Iris pigment epithelial cell (primary cell): ENCODE data around the gene SRRT.
"Not testable (repeated sequence)": the region's sequence is repeated elsewhere in the genome, so short reads cannot be mapped to it uniquely, and the experiment has no call there.

Experiments
- DNase-seq: peaks from one replicate; pipeline ENCODE4 v3.0.0-alpha.2; 2011; ENCODE audit warnings: low read depth

Gene SRRT

DNA sequence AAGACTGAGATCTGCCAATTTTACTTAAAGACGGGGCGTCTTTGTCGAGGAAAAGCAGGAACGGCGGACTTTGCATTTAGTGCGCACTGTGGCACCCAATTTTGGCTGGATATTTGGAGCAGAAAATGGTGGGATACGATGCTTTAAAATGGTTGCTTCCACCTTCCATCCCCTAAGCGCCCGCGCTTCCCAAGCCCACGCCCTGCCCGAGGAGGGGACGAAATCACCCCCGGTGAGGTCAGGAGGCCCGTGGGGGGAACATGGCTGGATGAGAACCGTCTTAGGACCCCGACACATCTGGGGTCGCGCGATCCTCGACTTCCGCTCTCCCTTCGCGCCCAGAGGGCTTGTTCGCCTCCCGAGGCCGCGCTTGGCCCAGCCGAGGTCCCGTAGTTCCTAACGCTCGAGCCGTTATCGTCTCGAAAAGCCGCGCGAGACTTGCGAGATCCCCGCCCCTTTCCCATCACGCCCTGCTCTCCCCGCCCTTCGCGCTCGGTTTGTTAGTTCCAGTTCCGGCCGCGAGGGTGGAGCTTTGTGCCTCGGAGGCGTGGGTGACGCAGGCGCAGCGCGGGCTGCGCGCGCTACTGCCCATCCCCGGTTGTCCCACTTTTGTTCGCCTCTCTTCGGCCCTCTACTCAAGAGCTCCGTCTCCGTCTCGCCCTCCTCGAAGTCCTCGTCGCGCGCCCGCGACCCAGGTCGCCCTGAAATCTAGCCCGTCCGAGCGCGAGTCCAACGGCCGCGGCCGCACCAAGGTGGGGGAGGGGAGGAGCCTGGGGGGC lies at the start of gene SRRT:
Gene SRRT, plus strand, starts transcription at position 527 of the 779 bp plus-strand sequence. CDS start 488 bp downstream, outside the sequence.
- peak; percentile 98 for DNase-seq

DNA sequence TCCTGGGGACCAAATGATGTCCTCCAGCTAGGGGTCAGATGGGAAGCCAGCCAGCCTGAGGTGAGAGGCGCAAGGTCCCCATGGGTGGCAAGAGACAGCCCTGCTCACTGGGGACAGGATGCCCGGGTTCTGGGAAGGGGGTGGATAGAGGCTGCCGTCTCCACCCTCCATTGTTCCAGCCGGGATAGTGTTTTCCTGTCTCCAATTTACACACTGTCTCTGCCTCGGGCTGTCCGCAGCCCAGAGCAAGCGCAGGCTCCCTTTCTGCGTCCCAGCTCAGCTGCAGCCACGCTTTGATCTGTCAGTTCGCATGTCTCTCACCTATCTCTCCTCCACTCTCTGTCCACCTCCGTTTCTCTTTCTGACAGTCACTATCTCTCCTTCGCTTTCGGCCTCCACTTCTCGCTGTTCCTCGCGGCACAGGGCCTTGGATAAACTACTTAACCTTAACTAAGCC lies 49.7 kb upstream of the SRRT start:
- DNase-seq, result no peak

DNA sequence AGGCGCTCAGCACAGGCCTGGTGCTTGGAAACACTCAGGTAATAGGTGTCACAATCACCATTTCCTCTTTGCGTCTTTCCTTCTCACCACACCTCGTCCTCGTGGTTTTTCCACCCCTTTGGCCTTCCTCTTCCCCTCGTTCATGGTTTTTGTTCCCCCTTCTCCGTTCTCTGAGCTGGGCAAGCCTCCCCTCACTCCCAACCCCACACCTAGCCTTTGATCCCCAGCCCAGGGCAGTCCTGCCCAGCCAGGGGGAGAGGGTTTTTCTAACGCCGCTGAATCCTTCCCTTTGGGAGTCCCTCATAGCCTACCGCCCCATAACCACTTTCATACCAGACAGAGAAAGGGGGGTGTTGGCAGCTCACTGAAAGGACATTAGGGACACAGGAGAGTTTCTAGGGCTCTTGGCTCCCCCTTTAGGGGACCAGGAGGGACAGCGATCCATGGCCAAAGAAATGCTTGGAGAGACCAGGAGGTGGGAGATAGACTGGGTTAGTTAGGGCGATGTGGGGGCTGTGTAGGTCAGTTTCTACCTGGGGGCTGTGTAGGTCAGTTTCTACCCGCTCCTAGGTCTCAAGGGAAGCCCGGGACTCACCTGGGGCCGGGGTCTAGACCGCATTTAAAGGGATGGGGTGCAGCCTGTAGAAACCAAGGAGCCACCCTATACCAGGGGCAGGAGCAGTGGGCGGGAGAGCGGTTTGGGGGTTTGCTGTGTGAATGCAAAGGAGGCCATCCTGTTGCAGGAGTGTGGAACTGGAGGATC lies 49.0 kb upstream of the SRRT start:
- peak; percentile 42 for DNase-seq

DNA sequence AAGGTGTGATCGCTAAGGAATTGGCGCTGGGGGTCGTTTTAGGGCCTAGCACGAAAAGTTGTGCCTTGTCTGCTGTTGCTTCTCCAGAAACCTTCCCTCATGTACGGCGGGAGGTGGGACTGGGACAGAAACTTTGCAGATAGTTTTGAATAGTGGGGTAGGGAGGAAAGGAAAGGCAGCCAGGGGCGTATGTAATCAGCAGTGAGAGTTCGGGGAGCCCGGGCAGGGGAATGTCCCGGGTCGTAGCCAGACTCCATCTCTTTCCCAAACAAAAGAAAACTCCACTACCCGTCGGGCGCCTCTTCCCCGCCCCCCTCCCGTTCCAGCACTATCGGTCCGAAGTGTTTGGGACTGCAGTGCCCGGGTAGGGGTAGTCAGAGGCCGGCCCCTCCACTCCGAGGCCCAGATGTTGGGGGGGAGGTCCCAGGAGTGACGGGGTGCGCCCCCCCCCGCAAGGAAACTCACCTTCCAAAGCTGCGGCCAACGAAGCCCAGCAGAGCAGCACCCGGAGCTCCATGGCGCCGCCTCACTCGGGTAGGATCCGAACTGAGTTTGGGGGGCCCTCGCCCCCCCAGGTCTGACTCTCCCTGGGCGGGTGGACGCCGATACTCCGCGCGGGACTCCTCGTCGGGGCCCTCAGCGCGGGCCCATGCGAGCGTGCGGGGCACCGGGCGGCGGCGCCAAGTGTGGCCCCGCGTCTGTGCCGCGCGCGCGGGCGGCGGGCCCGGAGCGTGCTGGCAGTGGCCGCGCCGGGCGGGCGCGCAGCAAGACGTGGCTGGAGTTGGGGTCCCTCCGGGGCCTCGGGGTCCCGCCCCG lies 48.2 kb upstream of the SRRT start:
- peak; percentile 33 for DNase-seq

DNA sequence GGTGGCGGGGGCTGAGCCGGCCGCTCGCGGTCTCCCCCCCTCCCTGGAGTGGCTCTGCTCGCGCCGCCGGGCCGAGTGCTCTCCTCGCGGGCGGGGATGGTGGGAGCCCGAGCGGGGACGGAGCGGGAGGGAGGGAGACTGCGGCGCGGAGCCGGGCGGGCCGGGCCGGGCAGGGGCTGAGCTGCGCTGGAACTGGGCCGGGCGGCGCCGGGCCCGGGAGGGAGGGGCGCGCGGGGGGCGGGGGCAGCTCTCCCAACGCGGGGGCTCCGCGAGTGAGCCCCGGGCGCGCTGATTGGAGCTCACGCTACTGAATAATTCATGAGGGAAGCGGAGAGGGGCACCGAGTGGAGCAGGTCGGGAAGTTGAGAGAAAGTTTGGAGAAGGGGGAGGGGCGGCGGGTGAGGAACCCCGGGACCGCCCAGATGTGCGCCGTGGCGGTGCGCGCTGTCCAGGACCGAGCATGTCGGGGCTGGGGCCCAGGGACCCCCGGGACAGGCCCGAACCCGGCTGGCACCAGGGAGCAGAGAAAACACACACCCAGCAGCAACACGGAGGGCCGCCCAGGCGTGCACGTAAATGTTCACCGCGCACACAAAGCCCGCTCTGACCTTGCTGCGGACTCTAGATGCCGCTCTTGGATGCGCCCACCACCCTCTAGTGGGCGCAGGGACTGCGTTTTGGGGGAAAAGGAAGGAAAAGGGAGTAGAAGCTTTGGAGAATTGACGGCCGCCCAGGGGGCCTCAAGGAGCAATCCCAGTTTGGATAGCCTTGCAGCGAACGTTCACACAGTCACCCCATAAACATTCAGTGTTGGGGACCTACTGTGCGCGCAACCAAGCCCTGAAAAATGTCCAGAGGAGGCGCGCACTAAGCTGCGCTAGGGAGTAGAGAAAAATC lies 47.3 kb upstream of the SRRT start, which contains the start of gene EPHB4:
Gene EPHB4, minus strand, starts transcription at position 194 of the 897 bp plus-strand sequence. CDS start 493 bp downstream, outside the sequence.
- peak; percentile 66 for DNase-seq

GRCh38 chr7:100829150-100829716 lies 45.7 kb upstream of the SRRT start:
- no peak for DNase-seq

DNA sequence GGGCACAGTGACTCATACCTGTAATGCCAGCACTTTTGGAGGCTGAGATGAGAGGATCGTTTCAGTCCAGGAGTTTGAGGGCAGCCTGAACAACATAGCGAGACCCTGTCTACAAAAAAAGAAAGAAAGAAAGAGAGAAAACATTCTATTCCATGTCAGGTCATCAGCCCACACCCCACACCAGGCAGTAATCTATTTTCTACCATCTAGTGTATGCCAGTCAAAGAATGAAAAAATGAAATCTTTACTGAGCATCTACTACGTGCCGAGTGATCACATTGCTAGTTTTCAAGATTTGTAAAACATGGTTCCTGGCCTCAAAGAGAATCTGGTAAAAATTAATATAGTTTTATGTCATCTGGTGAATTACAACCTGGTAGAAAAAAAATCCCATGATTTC lies 44.5 kb upstream of the SRRT start:
- DNase-seq, result no peak

- no peak for DNase-seq
Observed at GRCh38 chr7:100832281-100832633, 42.6 kb upstream of the SRRT start.

DNA sequence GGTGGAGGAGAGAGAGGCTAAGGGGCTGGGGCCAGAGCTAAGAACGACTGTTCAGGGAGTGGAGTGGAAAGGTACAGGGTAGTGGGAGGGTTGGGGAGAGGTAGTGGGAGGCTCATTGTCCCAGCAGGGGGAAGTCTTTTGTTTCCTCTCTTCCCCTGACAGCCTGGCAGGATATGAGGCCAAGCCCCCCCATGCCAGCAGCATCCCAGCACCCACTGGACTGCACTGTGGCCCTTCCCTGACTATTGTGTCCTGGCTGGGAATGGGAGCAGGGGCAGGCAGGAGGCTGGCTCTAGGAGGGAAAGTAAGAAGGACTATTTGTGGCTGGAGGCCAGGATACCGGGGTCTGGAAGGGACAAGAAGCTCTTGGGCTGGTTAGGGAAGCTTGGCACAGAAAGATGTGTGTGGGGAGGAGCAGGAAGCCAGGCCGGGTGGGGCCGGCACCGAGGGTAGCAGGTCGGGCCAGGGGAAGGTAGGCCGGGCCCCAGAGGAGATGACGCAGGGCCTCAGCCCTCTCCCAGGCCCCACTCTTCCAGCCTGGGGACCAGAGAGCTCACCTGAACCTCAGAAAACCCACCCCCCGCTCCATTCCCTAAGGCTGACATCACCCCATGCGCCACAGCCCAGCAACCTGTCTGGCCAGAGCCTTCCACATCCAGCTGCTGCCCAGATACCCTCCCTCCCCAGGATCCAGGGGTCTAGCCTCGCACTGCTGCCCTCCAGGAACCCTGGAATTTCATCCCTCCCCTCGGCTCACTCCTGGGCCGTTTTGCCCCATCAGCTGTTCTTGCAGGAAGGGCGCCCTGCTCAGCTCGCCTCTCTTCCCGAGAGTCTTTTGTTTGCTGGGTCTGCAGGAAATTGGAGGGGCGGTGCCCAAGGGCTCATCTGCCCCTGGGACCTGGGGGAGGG lies 38.7 kb upstream of the SRRT start:
- no peak for DNase-seq

- DNase-seq, result no peak
Observed at GRCh38 chr7:100836812-100837098, 38.1 kb upstream of the SRRT start.

DNA sequence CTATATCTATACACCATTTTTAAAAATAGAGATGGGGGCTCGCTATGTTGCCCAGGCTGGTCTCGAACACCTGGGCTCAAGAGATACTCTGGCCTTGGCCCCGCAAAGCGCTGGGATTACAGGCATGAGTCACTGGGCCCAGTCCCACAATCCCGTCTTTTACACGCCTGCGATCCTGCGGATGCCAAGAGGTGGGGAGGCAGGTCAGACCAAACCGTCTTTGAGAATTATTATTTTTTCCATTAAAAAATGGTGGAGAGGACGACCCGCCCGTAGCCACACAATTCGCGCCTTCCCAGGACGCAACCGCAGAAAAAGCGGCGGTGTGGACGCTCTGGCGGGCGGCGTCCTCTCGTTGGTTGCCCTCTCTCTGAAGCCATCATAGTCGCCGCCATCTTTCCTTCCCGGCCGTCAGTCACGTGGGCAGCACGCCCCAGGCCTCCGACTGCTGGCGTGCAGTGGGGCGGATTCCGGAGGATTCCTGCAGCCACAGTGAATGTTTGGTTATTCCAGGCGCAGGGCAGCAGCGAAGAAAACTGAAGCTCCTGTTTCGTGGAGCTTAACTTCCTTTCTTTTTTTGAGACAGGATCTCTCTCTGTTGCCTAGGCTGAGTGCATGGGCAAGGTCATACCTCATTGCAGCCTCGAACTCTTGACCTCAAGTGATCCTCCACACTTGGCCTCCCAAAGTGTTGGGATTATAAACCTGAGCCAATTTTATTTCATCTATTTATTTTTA lies 37.6 kb upstream of the SRRT start:
- peak; percentile 93 for DNase-seq

GRCh38 chr7:100839361-100839760 lies 35.5 kb upstream of the SRRT start:
- DNase-seq, result no peak

GRCh38 chr7:100840470-100841100 lies 34.3 kb upstream of the SRRT start:
- DNase-seq, result no peak

DNA sequence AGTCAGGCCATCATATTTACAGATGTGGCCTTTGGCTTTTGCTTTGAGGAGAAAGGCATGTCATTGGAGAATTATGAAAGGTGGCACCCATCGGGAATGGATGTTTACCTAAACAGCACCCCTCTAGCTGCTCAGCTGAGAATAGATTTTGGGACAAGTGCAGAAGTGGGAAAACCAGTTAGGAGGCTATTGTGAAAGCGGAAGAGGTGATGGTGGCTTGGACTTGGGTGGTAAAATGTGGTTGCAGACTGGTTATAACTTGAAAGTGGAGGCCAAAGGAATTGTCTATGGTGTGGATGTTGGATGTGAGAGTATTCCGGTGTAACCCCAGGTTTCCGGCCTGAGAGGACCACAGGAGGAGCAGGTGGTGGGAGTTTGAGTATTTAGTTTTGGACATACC lies 27.5 kb upstream of the SRRT start:
- no peak for DNase-seq

GRCh38 chr7:100852048-100852872 lies 22.6 kb upstream of the SRRT start, which contains the start of gene SLC12A9:
Gene SLC12A9, plus strand, starts transcription at chr7:100852713. Its CDS starts 1,485 bp downstream, at chr7:100854198.
- DNase-seq, result peak; percentile 91

- DNase-seq, result no peak
Observed at GRCh38 chr7:100854146-100854895, 20.6 kb upstream of the SRRT start.

DNA sequence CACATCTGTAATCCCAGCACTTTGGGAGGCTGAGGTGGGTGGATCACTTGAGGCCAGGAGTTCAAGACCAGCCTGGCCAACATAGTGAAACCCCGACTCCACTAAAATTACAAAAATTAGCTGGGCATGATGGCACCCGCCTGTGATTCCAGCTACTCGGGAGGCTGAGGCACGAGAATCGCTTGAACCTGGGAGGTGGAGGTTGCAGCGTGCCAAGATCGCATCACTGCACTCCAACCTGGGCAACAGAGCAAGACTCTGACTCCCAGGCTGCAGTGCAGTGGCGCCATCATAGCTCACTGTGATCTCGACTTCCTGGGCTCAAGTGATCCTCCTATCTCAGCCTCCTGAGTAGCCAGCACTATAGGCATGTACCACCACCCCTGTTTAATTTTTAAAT lies 20.0 kb upstream of the SRRT start:
- not testable (repeated sequence) for DNase-seq
